WTC11 (cell line): ENCODE results near the gene RBM47. TPM values are rescaled to one million over a fixed set of nuclear protein-coding genes. Genes with fewer than 3 reads are reported as not detected.

ENCODE experiments used
- ATAC-seq: fragments of 200-7000 bp; cut with Tn5 transposase; 2 replicates; pipeline ENCODE4 v1.10.0; 2021; ENCODE audit warnings: mild to moderate bottlenecking, moderate library complexity
- CTCF ChIA-PET: fragments of 300-600 bp; sonication (Branson Sonifier 250); formaldehyde crosslinking; loops from one replicate; lab custom pipeline; 2021; ENCODE audit warnings: antibody characterized with exemption; lab: Charles Lee
- POLR2A ChIA-PET: fragments of 350-600 bp; sonication (Branson Sonifier 250); formaldehyde crosslinking; loops from one replicate; lab custom pipeline; 2021; ENCODE audit warnings: antibody characterized with exemption; lab: Charles Lee
- DNase-seq: peaks from one replicate; pipeline ENCODE4 v3.0.0; 2021; ENCODE audit warnings: low spot score
- H3K27ac Mint-ChIP-seq: 2 replicates; pipeline ENCODE4 v1.8.0; 2021; ENCODE audit warnings: mixed read lengths
- H3K27me3 Mint-ChIP-seq: 2 replicates; pipeline ENCODE4 v1.8.0; 2021; ENCODE audit warnings: low read depth, mild to moderate bottlenecking, moderate library complexity, mixed read lengths
- H3K36me3 Mint-ChIP-seq: 2 replicates; pipeline ENCODE4 v1.8.0; 2021; ENCODE audit warnings: mixed read lengths
- H3K4me1 Mint-ChIP-seq: 2 replicates; pipeline ENCODE4 v1.8.0; 2022; ENCODE audit warnings: mixed read lengths
- H3K4me3 Mint-ChIP-seq: 2 replicates; pipeline ENCODE4 v1.8.0; 2021; ENCODE audit warnings: mild to moderate bottlenecking, moderate library complexity, mixed read lengths
- H3K9me3 Mint-ChIP-seq: 2 replicates; pipeline ENCODE4 v1.8.0; 2021; ENCODE audit warnings: mixed read lengths
- CREB1 ChIP-seq: sonication (generic); formaldehyde crosslinking; IDR thresholded peaks from 2 replicates; pipeline ENCODE4 v1.8.0; 2023; ENCODE audit warnings: mild to moderate bottlenecking, missing genetic modification reagents
- ESRRA ChIP-seq: sonication (generic); formaldehyde crosslinking; IDR thresholded peaks from 2 replicates; pipeline ENCODE4 v1.8.1; 2022; ENCODE audit warnings: mild to moderate bottlenecking, missing genetic modification reagents, borderline replicate concordance
- ETV6 ChIP-seq: sonication (generic); formaldehyde crosslinking; IDR thresholded peaks from 2 replicates; pipeline ENCODE4 v1.8.1; 2022; ENCODE audit warnings: mild to moderate bottlenecking, missing genetic modification reagents
- FOXK1 ChIP-seq: sonication (generic); formaldehyde crosslinking; IDR thresholded peaks from 2 replicates; pipeline ENCODE4 v1.8.0; 2022; ENCODE audit warnings: mild to moderate bottlenecking, moderate library complexity, missing genetic modification reagents
- FOXP1 ChIP-seq: sonication (generic); formaldehyde crosslinking; IDR thresholded peaks from 2 replicates; pipeline ENCODE4 v1.8.0; 2022; ENCODE audit warnings: missing genetic modification reagents, mild to moderate bottlenecking, moderate library complexity, borderline replicate concordance
- GTF2I ChIP-seq: fragments of 250-450 bp; sonication (Bioruptor Pico); conservative IDR thresholded peaks from 2 replicates; pipeline ENCODE4 v1.4.0; 2021; ENCODE audit warnings: mild to moderate bottlenecking
- HMGA2 ChIP-seq: fragments of 250-450 bp; sonication (Bioruptor Pico); IDR thresholded peaks from 2 replicates; pipeline ENCODE4 v1.4.0; 2021; ENCODE audit warnings: mild to moderate bottlenecking, moderate library complexity
- MXD4 ChIP-seq: fragments of 250-450 bp; sonication (Bioruptor Pico); IDR thresholded peaks from 2 replicates; pipeline ENCODE4 v1.8.0; 2021; ENCODE audit warnings: mild to moderate bottlenecking, moderate library complexity, borderline replicate concordance
- MYBL2 ChIP-seq: sonication (generic); formaldehyde crosslinking; IDR thresholded peaks from 2 replicates; pipeline ENCODE4 v1.8.1; 2023; ENCODE audit warnings: mild to moderate bottlenecking, moderate library complexity, missing genetic modification reagents
- NFATC4 ChIP-seq: fragments of 250-450 bp; sonication (Bioruptor Pico); IDR thresholded peaks from 2 replicates; pipeline ENCODE4 v1.9.0; 2021; ENCODE audit warnings: mild to moderate bottlenecking
- NR3C1 ChIP-seq: sonication (generic); formaldehyde crosslinking; conservative IDR thresholded peaks from 2 replicates; pipeline ENCODE4 v1.8.1; 2023; ENCODE audit warnings: low read depth, mild to moderate bottlenecking, missing genetic modification reagents
- PRRX2 ChIP-seq: fragments of 250-450 bp; sonication (Bioruptor Pico); IDR thresholded peaks from 2 replicates; pipeline ENCODE4 v1.8.0; 2021; ENCODE audit warnings: mild to moderate bottlenecking
- TEAD4 ChIP-seq: sonication (generic); formaldehyde crosslinking; IDR thresholded peaks from 2 replicates; pipeline ENCODE4 v1.8.0; 2022; ENCODE audit warnings: mild to moderate bottlenecking, missing genetic modification reagents
- ZBTB21 ChIP-seq: sonication (generic); formaldehyde crosslinking; IDR thresholded peaks from 2 replicates; pipeline ENCODE4 v1.8.1; 2023; ENCODE audit warnings: mild to moderate bottlenecking, missing genetic modification reagents, borderline replicate concordance
- ZNF121 ChIP-seq: sonication (generic); formaldehyde crosslinking; IDR thresholded peaks from 2 replicates; pipeline ENCODE4 v1.8.0; 2023; ENCODE audit warnings: missing genetic modification reagents
- ZNF263 ChIP-seq: sonication (generic); formaldehyde crosslinking; IDR thresholded peaks from 2 replicates; pipeline ENCODE4 v1.8.1; 2022; ENCODE audit warnings: low read depth, mild to moderate bottlenecking, moderate library complexity, missing genetic modification reagents
- ZNF317 ChIP-seq: sonication (generic); formaldehyde crosslinking; IDR thresholded peaks from 2 replicates; pipeline ENCODE4 v1.8.1; 2023; ENCODE audit warnings: low read depth, mild to moderate bottlenecking, moderate library complexity, missing genetic modification reagents, borderline replicate concordance
- ZNF423 ChIP-seq: fragments of 250-450 bp; sonication (Bioruptor Pico); IDR thresholded peaks from 2 replicates; pipeline ENCODE4 v2.1.2; 2022; ENCODE audit warnings: mild to moderate bottlenecking, moderate library complexity
- total RNA-seq: library from RNA; stranded (reverse); gene quantifications from 3 replicates; pipeline ENCODE4 v1.2.3, GENCODE V29; 2021
- TF ChIP-seq, protein P1 (sequence below): sonication (generic); formaldehyde crosslinking; IDR thresholded peaks from 2 replicates; pipeline ENCODE4 v1.8.0; 2022; ENCODE audit warnings: mild to moderate bottlenecking, missing genetic modification reagents
- TF ChIP-seq, protein P2 (sequence below): sonication (generic); formaldehyde crosslinking; IDR thresholded peaks from 2 replicates; pipeline ENCODE4 v1.8.0; 2022; ENCODE audit warnings: mild to moderate bottlenecking, missing genetic modification reagents
- TF ChIP-seq, protein P3 (sequence below): sonication (generic); formaldehyde crosslinking; conservative IDR thresholded peaks from 2 replicates; pipeline ENCODE4 v1.8.1; 2023; ENCODE audit warnings: mild to moderate bottlenecking, low read depth, missing genetic modification reagents, moderate library complexity
- TF ChIP-seq, protein P4 (sequence below): sonication (generic); formaldehyde crosslinking; IDR thresholded peaks from 2 replicates; pipeline ENCODE4 v1.8.1; 2023; ENCODE audit warnings: mild to moderate bottlenecking, missing genetic modification reagents, moderate library complexity
- TF ChIP-seq, protein P5 (sequence below): sonication (generic); formaldehyde crosslinking; IDR thresholded peaks from 2 replicates; pipeline ENCODE4 v1.8.1; 2022; ENCODE audit warnings: low read depth, missing genetic modification reagents, borderline replicate concordance
- TF ChIP-seq, protein P6 (sequence below): sonication (generic); formaldehyde crosslinking; IDR thresholded peaks from 2 replicates; pipeline ENCODE4 v1.8.1; 2023; ENCODE audit warnings: mild to moderate bottlenecking, missing genetic modification reagents, moderate library complexity
- TF ChIP-seq, protein P7 (sequence below): fragments of 250-450 bp; sonication (Bioruptor Pico); conservative IDR thresholded peaks from 2 replicates; pipeline ENCODE4 v1.9.0; 2021; ENCODE audit warnings: mild to moderate bottlenecking
- TF ChIP-seq, protein P8 (sequence below): sonication (generic); formaldehyde crosslinking; IDR thresholded peaks from 2 replicates; pipeline ENCODE4 v1.8.1; 2022; ENCODE audit warnings: mild to moderate bottlenecking, moderate library complexity, missing genetic modification reagents

Gene RBM47
- total RNA-seq, 1 experiment from 2014 or later = 97.9 TPM

DNA sequence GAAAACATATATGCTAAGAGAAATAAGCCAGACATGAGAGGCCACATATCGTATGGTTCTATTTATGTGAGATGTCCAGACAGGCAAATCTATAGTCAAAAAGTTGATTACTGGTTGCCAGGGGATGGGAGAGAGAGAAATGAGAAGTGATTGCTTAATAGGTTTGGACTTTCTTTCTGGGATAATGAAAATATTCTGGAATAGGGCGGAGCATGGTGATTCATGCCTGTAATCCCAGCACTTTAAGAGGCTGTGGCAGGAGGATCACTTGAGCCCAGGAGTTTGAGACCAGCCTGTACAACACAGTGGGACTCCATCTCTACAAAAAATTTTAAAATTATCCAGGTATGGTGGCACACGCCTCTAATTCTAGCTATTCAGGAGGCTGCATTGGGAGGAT lies 22.4 kb downstream of the RBM47 start:
- no peak for ATAC-seq
- DNase-seq = no peak
- Mint-ChIP-seq H3K27me3 (no peaks in the 10 kb centered on the region), H3K9me3 (no peaks in the 10 kb centered on the region), H3K4me1 (peaks cover 41% of the 10 kb centered on the region), H3K4me3 (no peak overlapping the region), H3K27ac (no peak overlapping the region), H3K36me3 (peaks cover 28% of the 10 kb centered on the region)
- TF ChIP-seq ESRRA (no peak), ZNF121 (no peak), FOXK1 (CRISPR knock-in tag) (no peak), CREB1 (CRISPR knock-in tag) (no peak), NFATC4 (CRISPR knock-in tag) (no peak), TEAD4 (CRISPR knock-in tag) (no peak), ZBTB21 (CRISPR knock-in tag) (no peak), GTF2I (no peak), ZNF423 (no peak), ETV6 (CRISPR knock-in tag) (no peak), MYBL2 (CRISPR knock-in tag) (no peak)
- TF ChIP-seq, protein P1, sequence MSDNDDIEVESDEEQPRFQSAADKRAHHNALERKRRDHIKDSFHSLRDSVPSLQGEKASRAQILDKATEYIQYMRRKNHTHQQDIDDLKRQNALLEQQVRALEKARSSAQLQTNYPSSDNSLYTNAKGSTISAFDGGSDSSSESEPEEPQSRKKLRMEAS (CRISPR knock-in tag) = no peak
- TF ChIP-seq, protein P2, sequence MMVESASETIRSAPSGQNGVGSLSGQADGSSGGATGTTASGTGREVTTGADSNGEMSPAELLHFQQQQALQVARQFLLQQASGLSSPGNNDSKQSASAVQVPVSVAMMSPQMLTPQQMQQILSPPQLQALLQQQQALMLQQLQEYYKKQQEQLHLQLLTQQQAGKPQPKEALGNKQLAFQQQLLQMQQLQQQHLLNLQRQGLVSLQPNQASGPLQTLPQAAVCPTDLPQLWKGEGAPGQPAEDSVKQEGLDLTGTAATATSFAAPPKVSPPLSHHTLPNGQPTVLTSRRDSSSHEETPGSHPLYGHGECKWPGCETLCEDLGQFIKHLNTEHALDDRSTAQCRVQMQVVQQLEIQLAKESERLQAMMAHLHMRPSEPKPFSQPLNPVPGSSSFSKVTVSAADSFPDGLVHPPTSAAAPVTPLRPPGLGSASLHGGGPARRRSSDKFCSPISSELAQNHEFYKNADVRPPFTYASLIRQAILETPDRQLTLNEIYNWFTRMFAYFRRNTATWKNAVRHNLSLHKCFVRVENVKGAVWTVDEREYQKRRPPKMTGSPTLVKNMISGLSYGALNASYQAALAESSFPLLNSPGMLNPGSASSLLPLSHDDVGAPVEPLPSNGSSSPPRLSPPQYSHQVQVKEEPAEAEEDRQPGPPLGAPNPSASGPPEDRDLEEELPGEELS (CRISPR knock-in tag) = no peak
- TF ChIP-seq, protein P3, sequence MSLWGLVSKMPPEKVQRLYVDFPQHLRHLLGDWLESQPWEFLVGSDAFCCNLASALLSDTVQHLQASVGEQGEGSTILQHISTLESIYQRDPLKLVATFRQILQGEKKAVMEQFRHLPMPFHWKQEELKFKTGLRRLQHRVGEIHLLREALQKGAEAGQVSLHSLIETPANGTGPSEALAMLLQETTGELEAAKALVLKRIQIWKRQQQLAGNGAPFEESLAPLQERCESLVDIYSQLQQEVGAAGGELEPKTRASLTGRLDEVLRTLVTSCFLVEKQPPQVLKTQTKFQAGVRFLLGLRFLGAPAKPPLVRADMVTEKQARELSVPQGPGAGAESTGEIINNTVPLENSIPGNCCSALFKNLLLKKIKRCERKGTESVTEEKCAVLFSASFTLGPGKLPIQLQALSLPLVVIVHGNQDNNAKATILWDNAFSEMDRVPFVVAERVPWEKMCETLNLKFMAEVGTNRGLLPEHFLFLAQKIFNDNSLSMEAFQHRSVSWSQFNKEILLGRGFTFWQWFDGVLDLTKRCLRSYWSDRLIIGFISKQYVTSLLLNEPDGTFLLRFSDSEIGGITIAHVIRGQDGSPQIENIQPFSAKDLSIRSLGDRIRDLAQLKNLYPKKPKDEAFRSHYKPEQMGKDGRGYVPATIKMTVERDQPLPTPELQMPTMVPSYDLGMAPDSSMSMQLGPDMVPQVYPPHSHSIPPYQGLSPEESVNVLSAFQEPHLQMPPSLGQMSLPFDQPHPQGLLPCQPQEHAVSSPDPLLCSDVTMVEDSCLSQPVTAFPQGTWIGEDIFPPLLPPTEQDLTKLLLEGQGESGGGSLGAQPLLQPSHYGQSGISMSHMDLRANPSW = no peak
- CTCF ChIA-PET = no interaction called here
- POLR2A ChIA-PET = no interaction called here

DNA sequence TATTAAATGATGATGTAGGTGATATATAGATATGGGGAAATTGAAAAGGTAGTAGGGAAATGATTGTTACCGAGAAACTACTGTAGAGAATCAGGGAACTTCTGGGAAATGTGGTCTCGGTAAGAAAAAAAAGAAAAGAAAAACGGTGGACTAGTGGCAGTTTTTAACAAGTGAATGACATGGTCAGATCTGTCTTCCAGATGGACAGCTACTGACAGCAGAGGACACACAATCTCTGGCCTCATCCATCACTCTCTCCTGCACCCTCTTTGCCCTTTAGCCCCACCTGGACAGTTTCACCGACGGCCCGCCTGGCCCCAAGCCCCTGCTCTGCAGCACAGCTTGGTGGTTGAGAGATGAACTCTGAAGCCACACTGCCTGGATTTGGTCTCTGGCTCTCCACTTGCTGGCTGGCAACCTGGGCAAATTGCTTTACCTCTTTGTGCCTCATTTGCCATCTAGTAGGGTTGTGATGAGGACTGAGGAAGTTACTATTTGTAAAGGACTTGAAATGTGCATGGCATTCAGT lies 23.4 kb downstream of the RBM47 start:
- no peak for DNase-seq
- Mint-ChIP-seq H3K36me3 (peaks cover 31% of the 10 kb centered on the region), H3K4me3 (no peak overlapping the region), H3K27ac (peak overlapping the region; percentile 85), H3K27me3 (no peaks in the 10 kb centered on the region), H3K4me1 (peaks cover 38% of the 10 kb centered on the region), H3K9me3 (no peaks in the 10 kb centered on the region)
- ATAC-seq = peak; percentile 69
- ChIA-PET CTCF (interaction anchor here (1.0 kb wide), 1 partner anchor 10 kb away, joined by 3 read pairs; no protein-coding TSS in a partner anchor), POLR2A (interaction anchor here (0.6 kb wide), 1 partner anchor 22 kb away, joined by 3 read pairs; no protein-coding TSS in a partner anchor)
- TF ChIP-seq HMGA2 (CRISPR knock-in tag) = no peak
- TF ChIP-seq, protein P4, sequence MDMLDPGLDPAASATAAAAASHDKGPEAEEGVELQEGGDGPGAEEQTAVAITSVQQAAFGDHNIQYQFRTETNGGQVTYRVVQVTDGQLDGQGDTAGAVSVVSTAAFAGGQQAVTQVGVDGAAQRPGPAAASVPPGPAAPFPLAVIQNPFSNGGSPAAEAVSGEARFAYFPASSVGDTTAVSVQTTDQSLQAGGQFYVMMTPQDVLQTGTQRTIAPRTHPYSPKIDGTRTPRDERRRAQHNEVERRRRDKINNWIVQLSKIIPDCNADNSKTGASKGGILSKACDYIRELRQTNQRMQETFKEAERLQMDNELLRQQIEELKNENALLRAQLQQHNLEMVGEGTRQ (CRISPR knock-in tag) = no peak
- no peak for TF ChIP-seq FOXP1
- TF ChIP-seq NR3C1 (CRISPR knock-in tag) = no peak
- no peak for TF ChIP-seq MXD4 (CRISPR knock-in tag)
- TF ChIP-seq, protein P5, sequence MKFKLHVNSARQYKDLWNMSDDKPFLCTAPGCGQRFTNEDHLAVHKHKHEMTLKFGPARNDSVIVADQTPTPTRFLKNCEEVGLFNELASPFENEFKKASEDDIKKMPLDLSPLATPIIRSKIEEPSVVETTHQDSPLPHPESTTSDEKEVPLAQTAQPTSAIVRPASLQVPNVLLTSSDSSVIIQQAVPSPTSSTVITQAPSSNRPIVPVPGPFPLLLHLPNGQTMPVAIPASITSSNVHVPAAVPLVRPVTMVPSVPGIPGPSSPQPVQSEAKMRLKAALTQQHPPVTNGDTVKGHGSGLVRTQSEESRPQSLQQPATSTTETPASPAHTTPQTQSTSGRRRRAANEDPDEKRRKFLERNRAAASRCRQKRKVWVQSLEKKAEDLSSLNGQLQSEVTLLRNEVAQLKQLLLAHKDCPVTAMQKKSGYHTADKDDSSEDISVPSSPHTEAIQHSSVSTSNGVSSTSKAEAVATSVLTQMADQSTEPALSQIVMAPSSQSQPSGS (CRISPR knock-in tag) = no peak
- no peak for TF ChIP-seq ZNF263
- TF ChIP-seq, protein P6, sequence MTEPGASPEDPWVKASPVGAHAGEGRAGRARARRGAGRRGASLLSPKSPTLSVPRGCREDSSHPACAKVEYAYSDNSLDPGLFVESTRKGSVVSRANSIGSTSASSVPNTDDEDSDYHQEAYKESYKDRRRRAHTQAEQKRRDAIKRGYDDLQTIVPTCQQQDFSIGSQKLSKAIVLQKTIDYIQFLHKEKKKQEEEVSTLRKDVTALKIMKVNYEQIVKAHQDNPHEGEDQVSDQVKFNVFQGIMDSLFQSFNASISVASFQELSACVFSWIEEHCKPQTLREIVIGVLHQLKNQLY (CRISPR knock-in tag) = no peak
- TF ChIP-seq, protein P7, sequence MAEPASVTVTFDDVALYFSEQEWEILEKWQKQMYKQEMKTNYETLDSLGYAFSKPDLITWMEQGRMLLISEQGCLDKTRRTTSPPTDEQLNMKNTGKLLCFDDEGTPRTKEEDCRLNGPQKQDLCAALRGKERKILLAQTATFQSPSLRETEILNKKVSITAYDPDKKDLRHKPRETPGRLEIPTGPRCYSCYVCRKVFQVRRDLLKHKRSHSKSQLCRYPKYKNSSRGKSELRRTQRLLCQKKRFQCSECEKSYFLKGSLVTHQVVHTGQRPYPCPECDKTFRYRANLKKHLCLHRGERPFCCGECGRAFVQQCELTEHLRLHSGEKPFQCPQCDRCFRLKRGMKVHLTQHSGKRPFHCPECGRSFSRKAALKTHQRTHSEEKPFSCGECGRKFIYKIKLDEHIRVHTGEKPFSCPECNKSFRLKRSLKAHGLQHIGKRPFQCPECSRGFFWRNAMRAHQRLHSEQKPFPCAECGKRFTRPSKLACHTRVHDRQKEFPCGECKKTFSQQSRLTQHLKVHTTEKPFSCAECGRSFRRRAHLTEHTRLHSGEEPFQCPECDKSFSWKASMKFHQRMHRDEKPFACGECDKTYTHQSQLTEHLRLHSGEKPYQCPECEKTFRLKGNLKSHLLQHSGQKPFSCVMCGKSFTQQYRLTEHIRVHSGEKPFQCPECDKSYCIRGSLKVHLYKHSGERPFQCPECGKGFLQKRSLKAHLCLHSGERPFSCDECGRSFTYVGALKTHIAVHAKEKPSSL = no peak
- no peak for TF ChIP-seq ZNF317 (CRISPR knock-in tag)
- no peak for TF ChIP-seq PRRX2
- TF ChIP-seq, protein P8, sequence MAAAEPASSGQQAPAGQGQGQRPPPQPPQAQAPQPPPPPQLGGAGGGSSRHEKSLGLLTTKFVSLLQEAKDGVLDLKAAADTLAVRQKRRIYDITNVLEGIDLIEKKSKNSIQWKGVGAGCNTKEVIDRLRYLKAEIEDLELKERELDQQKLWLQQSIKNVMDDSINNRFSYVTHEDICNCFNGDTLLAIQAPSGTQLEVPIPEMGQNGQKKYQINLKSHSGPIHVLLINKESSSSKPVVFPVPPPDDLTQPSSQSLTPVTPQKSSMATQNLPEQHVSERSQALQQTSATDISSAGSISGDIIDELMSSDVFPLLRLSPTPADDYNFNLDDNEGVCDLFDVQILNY (CRISPR knock-in tag) = no peak
